C1 segment of cervical spinal cord (tissue), 14 donors: ENCODE results near the gene OPCML.

ENCODE experiments used
- DNase-seq, 14 donors: peaks; one replicate each; lab custom pipeline; 2025; lab: John Stamatoyannopoulos, UW

The OPCML gene

DNA sequence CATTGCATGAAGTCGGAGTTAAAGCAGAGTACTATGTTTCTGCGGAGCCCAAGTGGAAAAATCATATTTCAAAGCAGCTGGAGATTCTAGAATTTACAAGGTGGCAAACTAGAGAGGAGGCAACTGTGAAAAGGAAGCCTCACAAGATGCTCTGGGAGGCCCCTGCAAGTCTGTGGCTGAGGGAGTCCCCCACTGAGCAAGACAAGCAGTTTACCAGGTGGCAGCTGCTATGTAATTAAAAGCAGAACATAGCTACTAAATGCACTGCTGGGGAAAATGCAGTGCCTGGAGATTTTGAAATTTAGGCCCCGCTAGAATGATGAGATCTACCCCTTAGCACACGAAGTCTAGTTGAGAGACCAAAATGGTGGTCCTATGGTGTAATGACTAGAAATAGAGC is 728.0 kb downstream of the OPCML start:
- DNase-seq: peak in 1 of 14 donors; percentile 41

- no peak for DNase-seq
Observed at GRCh38 chr11:132803436-132803835, 728.9 kb downstream of the OPCML start.

DNA sequence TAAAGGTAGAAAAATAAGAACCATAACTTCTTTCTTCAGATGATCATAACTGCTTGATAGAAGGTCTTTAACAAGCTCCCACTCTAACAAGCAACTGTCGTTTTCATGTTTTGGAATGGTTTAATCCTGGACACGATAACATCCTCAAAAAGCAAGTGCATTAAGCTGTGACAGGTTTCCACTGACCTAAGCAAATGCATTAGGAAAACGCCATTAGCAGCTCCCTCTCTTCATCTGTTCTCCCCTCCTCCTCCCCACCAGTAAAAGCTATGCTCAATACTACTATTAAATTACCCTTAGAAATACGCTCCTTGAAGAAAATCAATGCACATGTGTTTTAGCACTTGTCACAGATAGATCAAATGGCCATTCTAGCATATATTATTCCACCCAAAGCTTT is 729.4 kb downstream of the OPCML start:
- no peak for DNase-seq

DNA sequence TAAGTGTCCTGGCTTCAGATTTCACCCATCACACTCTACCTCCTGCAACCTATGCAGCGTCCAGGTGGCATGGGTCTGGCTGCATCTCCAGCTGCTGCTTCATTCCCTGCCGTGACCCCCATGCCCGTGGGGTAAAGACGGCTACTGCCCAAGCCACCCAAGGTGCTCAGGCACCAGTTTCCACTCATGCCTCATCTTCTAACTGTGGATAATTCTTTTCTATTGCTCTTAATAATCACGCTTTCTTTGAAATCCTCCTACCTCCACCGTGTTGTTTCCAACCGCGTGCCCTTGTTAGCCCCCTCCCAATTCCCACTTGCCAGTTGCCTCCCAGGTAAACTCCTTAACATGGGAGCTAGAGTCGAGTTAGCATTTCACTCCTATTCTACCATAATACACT is 738.5 kb downstream of the OPCML start:
- no peak for DNase-seq

- DNase-seq: no peak
Observed at GRCh38 chr11:132792341-132793140, 739.8 kb downstream of the OPCML start.

DNA sequence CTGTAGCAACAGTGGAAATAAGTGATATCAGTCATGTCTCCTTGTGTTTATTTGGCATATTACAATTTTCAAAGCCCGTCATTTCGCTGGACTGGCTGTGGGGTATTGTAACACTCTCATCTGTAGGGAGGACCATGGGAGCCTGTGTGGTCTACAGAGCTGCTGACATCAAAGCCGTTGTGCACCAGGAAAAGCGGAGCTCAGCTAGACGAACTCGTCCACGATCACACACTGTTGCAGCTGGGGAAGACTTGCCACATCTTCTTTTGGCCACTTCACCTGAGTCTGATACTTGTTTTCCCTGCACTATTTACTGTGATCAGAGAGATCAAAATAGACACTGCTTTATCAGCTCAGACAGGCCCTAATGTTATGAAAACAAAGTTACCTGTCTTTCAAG is 741.3 kb downstream of the OPCML start:
- DNase-seq: no peak

DNA sequence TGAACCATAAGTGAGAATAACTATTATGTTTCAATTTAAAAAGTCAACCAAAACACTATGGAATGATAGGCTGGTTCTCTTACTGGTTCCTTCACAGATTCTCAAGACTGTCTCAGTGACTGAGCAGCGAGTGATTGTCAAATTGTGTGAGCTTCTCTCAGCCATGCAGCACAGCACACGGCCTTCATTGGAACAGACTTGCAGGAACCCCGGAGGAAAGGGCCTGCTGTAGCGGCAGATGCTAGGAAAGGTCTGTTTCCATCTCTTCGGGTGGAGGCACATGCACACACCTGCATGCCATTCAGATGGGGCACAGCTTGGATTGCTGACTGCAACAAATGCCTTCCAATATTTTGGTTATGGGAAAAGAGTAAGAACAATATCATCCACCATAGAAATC is 741.8 kb downstream of the OPCML start:
- DNase-seq: peak in 1 of 14 donors; percentile 28

DNA sequence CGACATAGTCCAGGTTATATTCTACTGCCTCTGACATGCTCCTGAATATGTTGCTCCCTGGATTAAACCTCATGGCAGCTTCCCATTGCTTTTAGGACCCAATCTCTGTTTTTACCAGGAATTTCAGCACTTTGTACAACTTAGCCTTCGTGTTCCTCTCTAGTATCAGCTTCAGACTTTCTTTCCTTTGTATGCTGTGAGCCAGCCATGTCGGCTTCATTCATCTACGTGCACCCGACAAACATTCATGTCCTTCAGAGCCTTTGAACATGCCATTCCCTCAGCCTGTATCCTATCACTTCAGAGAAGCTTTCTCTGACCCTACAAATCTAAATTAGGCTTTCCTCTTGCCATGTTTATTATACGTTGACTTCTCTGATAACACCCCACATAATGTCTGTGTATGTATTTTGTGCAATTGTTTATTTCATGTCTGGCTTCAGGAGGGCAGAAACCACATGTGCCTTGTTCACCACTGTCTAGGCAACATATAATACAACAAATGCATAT is 743.4 kb downstream of the OPCML start:
- no peak for DNase-seq

- DNase-seq: no peak
Observed at GRCh38 chr11:132785878-132786277, 746.4 kb downstream of the OPCML start.

- no peak for DNase-seq
Observed at GRCh38 chr11:132784441-132784840, 747.9 kb downstream of the OPCML start.

GRCh38 chr11:132782102-132782501 is 750.2 kb downstream of the OPCML start:
- DNase-seq: peak in 1 of 14 donors; percentile 47

- peak in 1 of 14 donors; percentile 63 for DNase-seq
Observed at GRCh38 chr11:132780046-132780445, 752.3 kb downstream of the OPCML start.

- peak in 1 of 14 donors; percentile 61 for DNase-seq
Observed at GRCh38 chr11:132779497-132779896, 752.8 kb downstream of the OPCML start.

DNA sequence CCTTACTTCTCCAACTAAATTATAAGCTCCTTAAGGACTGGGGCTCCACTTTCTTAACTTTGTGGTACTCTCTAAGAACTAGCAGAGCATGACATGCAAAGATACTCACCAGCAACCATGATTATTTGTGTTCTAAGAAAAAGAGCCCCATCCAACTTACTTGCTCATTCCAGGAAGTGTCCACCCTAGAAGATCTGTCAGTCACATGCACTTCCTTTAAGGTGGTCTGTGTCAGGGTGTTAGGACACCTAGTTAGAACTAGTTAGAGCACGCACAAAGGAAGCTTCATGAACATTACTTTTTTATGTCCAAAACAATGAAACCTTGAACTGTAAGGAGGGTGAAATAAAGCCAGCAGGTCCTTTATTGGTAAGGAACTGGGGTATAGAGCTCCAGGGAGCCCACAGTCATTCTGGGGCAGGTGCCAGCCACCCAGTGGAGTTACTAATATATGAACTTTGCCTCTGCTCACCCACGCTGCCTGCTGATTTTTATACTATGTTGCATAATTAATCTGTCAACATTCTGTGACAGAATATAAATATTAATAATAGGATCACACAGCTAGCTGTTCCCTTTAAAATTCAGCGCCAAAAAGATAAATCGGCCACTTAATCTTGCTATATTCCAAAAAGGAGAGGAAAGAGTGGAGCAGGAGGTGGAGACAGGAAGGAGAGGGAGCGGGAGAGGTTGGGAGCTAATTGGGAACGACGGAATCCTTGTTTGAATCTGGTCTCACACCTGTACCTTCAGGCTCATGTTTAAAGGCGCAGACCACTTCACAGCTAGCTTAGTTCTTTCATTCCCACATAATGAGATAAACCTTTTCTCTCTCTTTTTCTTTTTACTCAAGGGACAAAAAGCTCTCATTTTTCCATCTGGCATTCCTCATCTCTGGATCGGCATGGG is 755.0 kb downstream of the OPCML start:
- peak in 1 of 14 donors; percentile 53 for DNase-seq

GRCh38 chr11:132773751-132774150 is 758.5 kb downstream of the OPCML start:
- DNase-seq: no peak

DNA sequence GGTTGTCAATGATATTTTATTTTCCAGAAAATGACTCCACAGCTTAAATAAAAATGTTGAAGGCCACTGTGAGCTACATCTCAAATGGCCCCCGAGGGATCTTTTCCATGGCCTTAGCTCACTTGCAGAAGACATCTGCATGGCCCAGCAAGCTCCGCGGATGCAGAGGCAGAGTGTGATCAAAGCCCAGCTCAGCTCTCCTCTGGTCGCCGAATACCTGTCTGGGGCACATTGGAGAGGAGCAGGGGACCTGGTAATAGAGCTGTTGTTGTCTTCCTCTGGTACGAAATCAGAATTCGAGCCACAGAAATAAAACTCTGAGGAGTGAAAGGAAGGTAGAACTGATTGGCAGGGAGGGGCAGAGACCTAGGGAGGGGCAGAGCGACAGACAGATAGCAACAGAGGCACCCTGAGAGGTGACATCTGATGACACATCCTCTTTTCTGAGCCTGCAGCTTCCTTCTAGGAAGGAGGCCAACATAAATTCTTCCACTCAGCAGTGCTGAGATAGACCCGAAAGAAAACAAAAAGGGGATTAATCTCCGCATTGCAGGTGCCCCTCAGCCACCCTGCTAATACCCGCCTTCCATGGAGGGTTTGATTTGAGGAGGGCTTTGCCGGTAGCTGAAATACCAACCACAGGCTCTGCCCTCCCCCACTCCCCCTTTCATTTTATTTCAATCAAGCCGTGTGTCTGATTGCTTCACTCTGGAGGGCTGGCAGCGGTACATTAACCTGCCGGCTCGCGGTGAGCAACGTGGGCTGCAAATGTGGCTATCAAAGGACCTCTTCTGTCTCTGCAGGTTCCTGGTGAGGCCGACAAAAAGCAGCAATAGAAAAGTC is 759.4 kb downstream of the OPCML start:
- peak in 1 of 14 donors; percentile 90 for DNase-seq

DNA sequence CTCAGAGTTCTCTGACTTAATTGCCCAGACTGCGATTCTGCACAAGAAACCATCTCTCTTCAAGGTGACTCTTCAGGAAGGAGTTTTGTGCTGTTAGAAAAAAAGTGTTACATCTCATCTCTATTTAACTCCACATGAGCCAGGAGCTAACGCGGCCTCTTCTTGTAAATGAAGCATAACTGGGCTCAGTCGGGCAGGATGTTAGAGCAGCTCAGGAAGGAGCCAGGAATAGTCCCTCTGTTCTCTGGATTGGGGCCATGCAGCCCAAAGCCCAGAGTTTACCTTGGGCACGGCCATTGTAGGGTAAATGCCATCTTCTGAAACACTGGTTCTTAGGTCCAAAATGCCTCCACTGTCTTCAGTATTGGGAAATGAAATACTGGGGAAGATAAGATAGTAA is 760.6 kb downstream of the OPCML start:
- peak in 1 of 14 donors; percentile 53 for DNase-seq

- peak in 2 of 14 donors; percentile 38 to 97 for DNase-seq
Observed at GRCh38 chr11:132770829-132771530, 761.3 kb downstream of the OPCML start.

- DNase-seq: no peak
Observed at GRCh38 chr11:132763503-132763902, 768.8 kb downstream of the OPCML start.

DNA sequence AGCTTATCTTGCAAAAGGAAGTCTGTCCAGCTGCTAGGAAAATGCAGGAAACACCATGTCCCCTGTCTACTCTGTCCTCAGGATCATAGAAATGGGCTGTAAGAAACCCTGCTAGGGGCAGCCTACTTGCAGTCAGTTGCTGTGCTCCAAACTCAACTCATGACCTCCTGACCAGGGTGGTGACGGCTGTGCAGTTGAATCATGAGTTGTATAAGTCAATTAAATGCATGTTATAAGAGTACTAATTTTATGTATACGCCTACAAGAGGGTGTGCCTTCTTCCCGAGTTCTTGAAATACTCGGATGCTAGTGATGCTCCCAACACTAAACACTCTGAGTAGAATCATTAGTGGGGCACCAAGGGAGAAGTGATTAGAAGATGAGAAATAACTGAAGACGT is 776.4 kb downstream of the OPCML start:
- DNase-seq: no peak
